Measurements from ENCODE around the gene SGTB.
"Not testable (repeated sequence)": the region's sequence is repeated elsewhere in the genome, so short reads cannot be mapped to it uniquely, and the experiment has no call there.

Gene SGTB

GRCh38 chr5:65734196-65734775 is 12.4 kb upstream of the SGTB start:
- DNase-seq, result not testable (repeated sequence)

GRCh38 chr5:65732046-65732445 is 10.1 kb upstream of the SGTB start:
- DNase-seq, result not testable (repeated sequence)

GRCh38 chr5:65730910-65731309 is 9.0 kb upstream of the SGTB start:
- DNase-seq, result no peak

DNA sequence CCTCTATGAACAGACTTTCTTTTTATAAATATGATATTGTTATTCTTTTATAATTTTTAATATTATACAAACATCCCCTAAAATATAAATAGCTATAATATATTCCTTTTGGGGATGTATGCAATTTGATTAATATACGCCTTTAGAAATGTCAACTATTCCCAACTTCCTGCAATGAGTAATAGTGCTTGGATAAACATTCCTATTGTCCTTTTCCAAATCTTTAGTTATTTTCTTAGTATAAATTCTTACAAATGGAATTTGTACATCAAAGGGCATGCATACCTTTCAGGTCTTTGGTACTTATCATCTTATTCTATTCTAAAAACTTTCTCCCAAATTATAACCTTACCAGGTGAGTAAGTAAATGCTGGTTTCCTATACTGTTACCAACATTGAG is 6.3 kb upstream of the SGTB start:
- no peak for DNase-seq

DNA sequence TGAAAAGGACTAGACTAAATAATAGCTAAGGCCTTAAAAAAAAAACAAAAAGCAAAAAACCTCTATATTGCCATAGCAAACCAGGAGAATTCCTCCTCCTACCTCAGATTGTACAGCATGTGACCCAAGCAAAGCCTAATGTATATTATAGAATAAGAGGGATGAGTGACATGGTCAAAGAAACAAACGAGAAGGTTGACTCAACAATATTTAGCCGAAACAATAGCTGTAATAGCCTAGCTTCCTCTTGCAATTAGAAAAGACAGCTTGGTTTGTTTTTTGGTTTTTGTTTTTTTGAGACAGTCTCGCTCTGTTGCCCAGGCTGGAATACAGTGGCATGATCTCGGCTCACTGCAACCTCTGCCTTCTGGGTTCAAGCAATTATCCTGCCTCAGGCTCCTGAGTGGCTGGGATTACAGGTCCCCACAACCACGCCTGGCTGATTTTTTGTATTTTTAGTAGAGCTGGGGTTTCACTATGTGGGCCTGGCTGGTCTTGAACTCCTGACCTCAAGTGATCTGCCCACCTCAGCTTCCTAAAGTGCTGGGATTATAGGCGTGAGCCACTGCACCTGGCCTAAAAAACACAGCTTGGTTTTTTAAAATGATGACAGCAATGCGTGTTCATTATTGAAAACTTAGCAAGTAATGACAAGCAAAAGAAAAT is 5.7 kb upstream of the SGTB start:
- no peak for DNase-seq

GRCh38 chr5:65722575-65723403 is 880 bp upstream of the SGTB start:
- DNase-seq, result peak in 1 of 2 experiments; percentile 65

DNA sequence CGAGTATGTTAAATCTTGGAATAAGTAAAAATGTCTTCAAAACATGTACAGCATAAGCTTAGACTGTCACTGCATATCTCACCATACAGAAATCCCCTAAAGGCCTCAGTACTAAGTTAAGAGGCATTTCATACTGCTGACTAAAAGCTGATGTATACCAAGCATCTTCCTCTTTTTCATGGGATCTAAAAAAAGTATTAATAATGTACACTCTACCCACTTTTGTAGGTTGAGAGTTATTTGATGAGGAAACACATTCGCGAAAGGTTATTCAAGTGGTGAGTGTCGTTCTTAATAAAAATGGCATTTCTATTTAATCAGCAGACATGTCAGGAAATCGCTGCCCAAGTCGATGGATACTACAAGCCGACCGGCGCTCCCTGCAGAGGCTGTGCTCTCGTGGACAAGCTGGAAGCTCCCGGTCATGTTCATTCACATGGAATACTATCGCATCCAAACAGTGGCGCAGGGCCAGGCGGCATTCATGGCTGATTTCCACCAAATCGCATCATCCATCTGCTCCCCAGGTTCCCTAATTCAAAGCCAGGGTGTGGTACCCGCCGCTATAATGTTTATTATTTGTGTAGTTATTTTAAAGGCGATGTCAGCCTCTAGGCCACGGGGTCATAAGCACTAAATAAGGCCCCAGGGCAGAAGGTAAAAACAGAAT is 724 bp downstream of the SGTB start:
- peak in 1 of 2 experiments; percentile 31 for DNase-seq

- no peak for DNase-seq
Observed at GRCh38 chr5:65718576-65719310, 3.2 kb downstream of the SGTB start.

GRCh38 chr5:65708145-65708544 is 13.8 kb downstream of the SGTB start:
- DNase-seq, result no peak

- DNase-seq, result no peak
Observed at GRCh38 chr5:65707663-65708062, 14.2 kb downstream of the SGTB start.

DNA sequence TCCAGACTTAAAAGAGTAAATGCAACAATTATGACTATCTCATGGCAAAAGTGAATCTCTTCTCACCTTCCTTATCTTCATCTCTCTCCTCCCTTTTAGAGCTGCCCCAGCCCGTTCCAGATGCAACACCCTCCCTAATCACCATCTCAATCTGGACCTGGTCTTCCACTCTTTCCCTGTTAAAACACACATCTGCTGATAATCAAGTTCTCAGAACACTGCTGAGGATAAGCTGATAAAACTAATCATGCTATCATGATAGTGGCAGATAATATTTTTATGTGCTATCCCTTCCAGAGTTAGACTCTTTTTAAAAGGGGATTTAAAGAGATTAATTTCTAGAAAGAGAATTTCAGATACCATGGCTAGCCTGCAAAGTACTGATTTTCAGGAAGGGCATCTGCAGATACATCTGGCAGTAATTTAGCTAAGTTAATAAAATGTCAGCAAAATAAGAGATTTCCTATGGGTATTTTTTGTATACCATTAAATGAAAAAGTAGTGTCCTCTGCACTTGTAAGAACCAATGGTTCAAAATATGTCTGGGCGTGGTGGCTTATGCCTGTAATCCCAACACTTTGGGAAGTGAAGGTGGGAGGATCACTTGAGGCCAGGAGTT is 17.2 kb downstream of the SGTB start:
- DNase-seq, result no peak

GRCh38 chr5:65702036-65702435 is 19.9 kb downstream of the SGTB start:
- DNase-seq, result no peak

DNA sequence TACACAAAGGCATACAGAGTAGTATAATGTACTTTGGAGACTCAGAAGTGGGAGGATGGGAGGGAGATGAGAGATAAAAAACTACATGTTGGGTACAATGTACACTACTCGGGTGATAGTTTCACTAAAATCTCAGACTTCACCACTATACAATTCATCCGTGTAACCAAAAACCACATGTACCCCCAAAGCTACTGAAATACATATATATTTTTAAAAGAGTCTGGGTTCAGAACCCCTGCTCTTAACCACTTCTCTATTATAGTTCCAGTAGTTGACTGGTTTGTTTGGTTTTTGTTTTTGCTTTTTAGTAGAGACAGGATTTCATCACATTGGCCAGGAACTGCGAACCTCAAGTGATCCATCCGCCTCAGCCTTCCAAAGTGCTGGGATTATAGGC is 22.6 kb downstream of the SGTB start:
- no peak for DNase-seq

DNA sequence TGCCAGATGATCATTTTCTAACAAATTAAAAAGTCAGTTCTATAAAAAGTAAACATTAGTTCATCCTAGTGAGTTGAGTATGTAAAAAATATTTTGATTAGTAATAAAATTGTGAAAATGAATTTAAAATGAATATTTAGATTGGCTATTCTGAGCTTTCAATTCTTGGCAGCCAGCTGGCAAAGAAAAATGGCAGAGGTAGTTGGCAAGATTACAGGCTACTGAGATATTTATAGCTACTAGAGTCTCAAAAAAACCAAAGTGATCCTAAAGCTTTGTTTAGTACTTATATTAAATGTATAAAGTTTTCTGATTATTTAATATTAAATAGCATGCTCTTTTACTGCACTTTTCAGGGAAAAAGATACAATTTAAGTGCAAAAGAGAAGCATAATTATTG is 25.0 kb downstream of the SGTB start:
- no peak for DNase-seq

DNA sequence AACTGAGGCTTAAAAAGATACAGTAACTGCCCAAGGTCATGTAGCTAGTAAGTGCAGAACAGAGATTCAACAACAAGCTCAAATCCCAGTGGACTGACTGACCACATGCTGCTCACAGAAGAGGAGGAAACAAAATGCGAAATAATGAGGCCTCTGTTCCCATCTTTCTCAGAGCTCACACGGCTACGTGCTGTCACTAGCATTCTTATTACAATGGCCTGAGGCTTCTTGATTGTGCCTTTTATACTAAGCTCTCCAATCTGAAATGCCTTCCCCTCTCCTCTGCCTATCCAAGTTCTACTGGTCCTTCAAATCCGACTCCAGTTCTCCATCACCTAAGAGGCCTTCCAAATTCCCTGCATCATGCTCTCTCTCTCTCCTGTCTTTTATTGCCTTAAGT is 26.0 kb downstream of the SGTB start:
- no peak for DNase-seq

GRCh38 chr5:65695162-65695755 is 26.6 kb downstream of the SGTB start:
- DNase-seq, result no peak

DNA sequence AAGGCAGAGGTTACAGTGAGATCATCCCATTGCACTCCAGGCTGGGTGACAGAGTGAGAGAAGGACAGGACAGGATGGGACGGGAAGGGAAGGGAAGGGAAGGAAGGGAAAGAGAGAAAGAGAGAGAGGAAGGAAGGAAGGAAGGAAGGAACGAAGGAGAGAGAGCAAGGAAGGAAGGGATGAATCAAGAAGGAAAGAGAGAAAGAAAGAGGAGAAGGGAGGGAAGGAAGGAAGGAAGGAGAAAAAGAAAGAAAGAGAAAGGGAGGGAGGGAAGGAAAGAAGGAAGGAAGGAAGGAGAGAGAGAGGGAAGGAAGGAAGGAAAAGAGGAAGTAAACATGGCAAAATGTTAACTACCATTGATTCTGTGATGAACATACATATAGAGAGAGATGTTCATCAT is 28.8 kb downstream of the SGTB start:
- DNase-seq, result no peak

DNA sequence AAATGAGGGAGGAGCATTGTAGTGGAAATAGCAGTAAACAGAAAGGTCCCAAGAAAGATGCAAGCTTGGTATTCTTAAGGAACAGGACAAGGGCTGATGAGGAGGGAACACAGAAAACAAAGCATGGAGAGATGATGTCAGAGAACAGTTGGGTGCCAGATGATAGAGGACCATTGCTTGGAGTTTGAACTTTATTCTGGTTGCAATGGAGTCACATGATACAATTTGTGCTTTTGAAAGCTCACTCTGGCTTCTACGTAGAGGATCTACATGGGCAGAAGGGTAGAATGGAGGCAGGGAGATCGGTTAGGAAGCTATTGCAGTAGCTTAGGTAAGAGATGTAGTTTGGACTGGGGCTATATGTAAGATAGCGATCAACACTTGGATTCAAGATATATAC is 39.8 kb downstream of the SGTB start:
- DNase-seq, result no peak

GRCh38 chr5:65676056-65676455 is 45.9 kb downstream of the SGTB start:
- not testable (repeated sequence) for DNase-seq

DNA sequence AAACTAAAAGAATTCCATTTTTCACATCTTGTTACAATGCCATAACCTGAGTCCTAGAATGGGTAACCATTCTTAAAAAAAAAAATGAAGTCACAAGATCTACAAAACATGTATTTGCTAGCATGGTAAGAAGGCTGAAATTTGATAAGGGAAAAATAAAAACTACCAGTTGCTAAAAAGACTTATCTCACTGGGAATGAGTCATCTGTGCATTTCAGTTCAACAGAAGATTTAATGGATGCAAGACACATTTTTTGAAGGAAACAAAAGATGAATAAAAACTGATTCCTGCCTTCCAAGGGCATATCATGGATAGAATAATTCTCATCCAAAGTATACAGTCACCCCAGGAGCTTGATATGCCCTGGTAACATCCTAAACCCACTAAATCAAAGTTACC is 47.2 kb downstream of the SGTB start:
- no peak for DNase-seq

DNA sequence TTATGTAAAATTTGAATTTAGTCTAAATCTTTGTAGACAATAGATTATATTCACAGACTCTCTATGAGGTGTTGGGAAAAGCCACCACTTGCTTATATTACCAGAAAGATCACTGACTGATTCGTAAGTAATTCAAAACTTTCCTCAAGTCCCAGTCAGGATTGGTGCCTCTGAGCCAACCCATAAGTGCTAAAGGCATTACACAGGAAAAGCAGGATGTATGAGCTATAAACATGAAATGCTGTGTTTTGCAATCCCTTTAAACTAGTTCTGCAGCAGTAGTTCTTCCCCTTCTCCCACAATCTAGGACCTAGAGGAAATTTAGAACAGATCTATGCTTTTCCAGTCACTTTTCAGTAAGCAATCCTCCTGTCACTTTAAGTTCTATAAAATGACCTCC is 49.1 kb downstream of the SGTB start:
- no peak for DNase-seq

GRCh38 chr5:65668696-65669095 is 53.2 kb downstream of the SGTB start:
- no peak for DNase-seq

Measured in NCI-H187 (cell line).